KMS-11 (cell line): ENCODE results near the gene BNC2.

Source experiments
- H2AFZ ChIP-seq: fragments of 200-600 bp; sonication (generic); 2 replicates; pipeline ENCODE4 v1.6.1; 2016; ENCODE audit warnings: antibody characterized with exemption, mixed run types, low read depth
- H3K27ac ChIP-seq: fragments of 200-600 bp; sonication (generic); 2 replicates; pipeline ENCODE4 v1.6.1; 2016; ENCODE audit warnings: mild to moderate bottlenecking, mixed run types
- H3K27me3 ChIP-seq: fragments of 200-600 bp; sonication (generic); 2 replicates; pipeline ENCODE4 v1.6.1; 2017; ENCODE audit warnings: mild to moderate bottlenecking, low read depth, mixed run types, moderate library complexity; ENCODE audit not compliant: insufficient read depth
- H3K36me3 ChIP-seq: fragments of 200-600 bp; sonication (generic); 2 replicates; pipeline ENCODE4 v1.6.1; 2017; ENCODE audit warnings: mild to moderate bottlenecking, mixed run types; ENCODE audit not compliant: insufficient read depth
- H3K4me1 ChIP-seq: fragments of 200-600 bp; sonication (generic); 2 replicates; pipeline ENCODE4 v1.6.1; 2016; ENCODE audit warnings: mild to moderate bottlenecking, low read depth, mixed run types; ENCODE audit not compliant: poor library complexity, severe bottlenecking
- H3K4me2 ChIP-seq: fragments of 200-600 bp; sonication (generic); 2 replicates; pipeline ENCODE4 v1.7.0; 2016; ENCODE audit warnings: mild to moderate bottlenecking, mixed run types
- H3K4me3 ChIP-seq: fragments of 200-600 bp; sonication (generic); IDR thresholded peaks from 2 replicates; pipeline ENCODE4 v1.6.1; 2017; ENCODE audit warnings: low read depth, low read length, mixed read lengths; ENCODE audit not compliant: insufficient read depth
- H3K79me2 ChIP-seq: fragments of 200-600 bp; sonication (generic); 2 replicates; pipeline ENCODE4 v1.6.1; 2016; ENCODE audit warnings: low read depth, mixed run types; ENCODE audit not compliant: insufficient read depth
- H3K9ac ChIP-seq: fragments of 200-600 bp; sonication (generic); 2 replicates; pipeline ENCODE4 v1.6.1; 2016; ENCODE audit warnings: mild to moderate bottlenecking, mixed run types
- H4K20me1 ChIP-seq: fragments of 200-600 bp; sonication (generic); 2 replicates; pipeline ENCODE4 v1.6.1; 2016; ENCODE audit warnings: mild to moderate bottlenecking, mixed run types; ENCODE audit not compliant: insufficient read depth
- TF ChIP-seq, protein P1 (sequence below): fragments of 200-600 bp; sonication (generic); conservative IDR thresholded peaks from 2 replicates; pipeline ENCODE4 v1.6.1; 2017; ENCODE audit warnings: low read depth, mild to moderate bottlenecking, antibody characterized with exemption, low read length, moderate library complexity, mixed read lengths

BNC2 gene

DNA sequence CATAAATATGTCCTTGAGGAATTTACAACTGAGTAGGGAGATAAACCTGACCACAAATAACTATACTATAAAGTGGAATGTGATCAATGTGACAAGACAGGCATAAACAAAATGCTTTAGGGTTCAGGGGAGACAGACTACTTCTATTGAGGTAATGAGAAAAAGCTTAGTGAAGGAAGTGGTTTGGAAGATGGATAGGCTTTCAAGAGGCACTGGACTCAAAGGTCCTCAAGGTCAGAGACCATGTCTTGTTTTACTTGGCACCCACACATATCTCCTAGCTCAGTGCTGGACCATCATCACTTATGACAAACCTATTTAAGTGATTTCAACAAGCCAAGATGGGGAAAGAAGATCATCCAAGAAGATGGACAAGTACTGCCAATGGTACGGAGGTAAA is 257.8 kb downstream of the BNC2 start:
- H3K9ac ChIP-seq, result no peak overlapping the region
- H3K4me2 ChIP-seq, result no peak overlapping the region
- H3K36me3 ChIP-seq, result no peaks in the 10 kb centered on the region
- H2AFZ ChIP-seq, result no peak overlapping the region
- H3K27ac ChIP-seq, result no peak overlapping the region
- no peaks in the 10 kb centered on the region for H3K4me1 ChIP-seq
- H3K4me3 ChIP-seq, result no peak overlapping the region
- H4K20me1 ChIP-seq, result no peaks in the 10 kb centered on the region
- TF ChIP-seq, protein P1, sequence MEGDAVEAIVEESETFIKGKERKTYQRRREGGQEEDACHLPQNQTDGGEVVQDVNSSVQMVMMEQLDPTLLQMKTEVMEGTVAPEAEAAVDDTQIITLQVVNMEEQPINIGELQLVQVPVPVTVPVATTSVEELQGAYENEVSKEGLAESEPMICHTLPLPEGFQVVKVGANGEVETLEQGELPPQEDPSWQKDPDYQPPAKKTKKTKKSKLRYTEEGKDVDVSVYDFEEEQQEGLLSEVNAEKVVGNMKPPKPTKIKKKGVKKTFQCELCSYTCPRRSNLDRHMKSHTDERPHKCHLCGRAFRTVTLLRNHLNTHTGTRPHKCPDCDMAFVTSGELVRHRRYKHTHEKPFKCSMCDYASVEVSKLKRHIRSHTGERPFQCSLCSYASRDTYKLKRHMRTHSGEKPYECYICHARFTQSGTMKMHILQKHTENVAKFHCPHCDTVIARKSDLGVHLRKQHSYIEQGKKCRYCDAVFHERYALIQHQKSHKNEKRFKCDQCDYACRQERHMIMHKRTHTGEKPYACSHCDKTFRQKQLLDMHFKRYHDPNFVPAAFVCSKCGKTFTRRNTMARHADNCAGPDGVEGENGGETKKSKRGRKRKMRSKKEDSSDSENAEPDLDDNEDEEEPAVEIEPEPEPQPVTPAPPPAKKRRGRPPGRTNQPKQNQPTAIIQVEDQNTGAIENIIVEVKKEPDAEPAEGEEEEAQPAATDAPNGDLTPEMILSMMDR, result no peak
- no peaks in the 10 kb centered on the region for H3K27me3 ChIP-seq
- no peaks in the 10 kb centered on the region for H3K79me2 ChIP-seq

DNA sequence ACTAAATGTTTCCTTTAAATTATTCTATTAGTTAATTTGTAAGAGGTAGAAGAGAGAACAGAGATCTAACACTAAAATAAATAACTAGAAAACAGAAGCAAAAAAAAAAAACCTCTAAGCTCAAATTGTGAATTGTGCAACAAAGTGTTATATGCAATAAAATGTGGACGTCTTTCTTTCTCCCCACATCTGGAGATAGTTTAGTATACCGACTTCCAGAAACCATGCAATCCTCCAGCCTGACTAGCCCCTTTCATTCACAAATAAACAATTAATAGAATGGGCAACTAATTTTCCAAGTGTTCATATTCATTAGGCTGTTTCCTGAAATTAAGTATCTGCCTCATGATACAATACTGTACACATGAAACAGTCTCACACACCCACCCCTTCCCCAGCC is 258.5 kb downstream of the BNC2 start:
- Histone ChIP-seq H2AFZ (no peak overlapping the region), H3K36me3 (no peaks in the 10 kb centered on the region), H3K79me2 (no peaks in the 10 kb centered on the region), H3K9ac (no peak overlapping the region), H3K4me2 (no peak overlapping the region), H3K27ac (no peak overlapping the region), H3K27me3 (no peaks in the 10 kb centered on the region), H4K20me1 (no peaks in the 10 kb centered on the region), H3K4me3 (no peak overlapping the region), H3K4me1 (no peaks in the 10 kb centered on the region)
- TF ChIP-seq, protein P1, result no peak

DNA sequence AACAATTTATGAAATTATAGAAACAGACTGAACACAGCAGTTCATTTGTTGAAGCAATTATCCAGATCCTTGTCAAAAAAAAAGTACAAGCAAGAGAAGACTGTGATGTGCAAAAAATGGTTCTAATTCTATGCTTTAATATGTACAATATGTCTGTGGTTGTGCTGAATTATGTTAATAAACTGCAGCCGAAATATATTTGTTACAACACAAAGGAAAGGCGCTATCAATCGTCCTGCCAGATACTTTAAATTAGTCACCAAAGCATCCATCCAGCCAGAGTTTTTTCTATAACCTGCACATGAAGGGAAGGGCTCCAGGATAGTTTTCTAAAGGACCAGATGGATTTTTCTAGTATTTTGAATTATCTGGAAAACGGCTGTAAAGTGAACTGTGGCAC is 259.5 kb downstream of the BNC2 start:
- Histone ChIP-seq H3K4me3 (no peak overlapping the region), H3K4me2 (no peak overlapping the region), H2AFZ (no peak overlapping the region), H3K27ac (no peak overlapping the region), H3K79me2 (no peaks in the 10 kb centered on the region), H3K9ac (no peak overlapping the region), H4K20me1 (no peaks in the 10 kb centered on the region), H3K4me1 (no peaks in the 10 kb centered on the region), H3K36me3 (no peaks in the 10 kb centered on the region), H3K27me3 (no peaks in the 10 kb centered on the region)
- TF ChIP-seq, protein P1, result no peak

DNA sequence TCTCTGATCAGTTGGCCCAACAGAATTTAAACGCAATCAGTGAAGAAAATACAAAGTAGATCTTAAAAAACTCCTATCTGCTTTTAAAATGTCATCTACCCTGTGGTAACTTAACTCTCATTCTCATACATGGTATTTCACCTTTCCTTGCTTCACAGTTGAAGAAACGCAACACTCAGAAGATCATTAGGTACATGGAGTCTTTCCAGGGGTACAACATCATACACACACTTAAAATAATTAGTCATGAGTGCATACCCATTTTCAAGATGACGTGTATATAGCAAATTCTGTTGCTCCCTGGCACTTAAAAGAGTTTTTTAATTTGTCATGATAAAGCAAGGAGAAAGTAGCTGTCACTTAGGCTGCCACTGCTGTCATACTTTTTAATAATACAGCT is 259.9 kb downstream of the BNC2 start:
- no peaks in the 10 kb centered on the region for H4K20me1 ChIP-seq
- H3K27me3 ChIP-seq, result no peaks in the 10 kb centered on the region
- H2AFZ ChIP-seq, result no peak overlapping the region
- no peak overlapping the region for H3K4me3 ChIP-seq
- TF ChIP-seq, protein P1, result no peak
- H3K36me3 ChIP-seq, result no peaks in the 10 kb centered on the region
- no peaks in the 10 kb centered on the region for H3K4me1 ChIP-seq
- H3K79me2 ChIP-seq, result no peaks in the 10 kb centered on the region
- no peak overlapping the region for H3K4me2 ChIP-seq
- H3K27ac ChIP-seq, result no peak overlapping the region
- H3K9ac ChIP-seq, result no peak overlapping the region

DNA sequence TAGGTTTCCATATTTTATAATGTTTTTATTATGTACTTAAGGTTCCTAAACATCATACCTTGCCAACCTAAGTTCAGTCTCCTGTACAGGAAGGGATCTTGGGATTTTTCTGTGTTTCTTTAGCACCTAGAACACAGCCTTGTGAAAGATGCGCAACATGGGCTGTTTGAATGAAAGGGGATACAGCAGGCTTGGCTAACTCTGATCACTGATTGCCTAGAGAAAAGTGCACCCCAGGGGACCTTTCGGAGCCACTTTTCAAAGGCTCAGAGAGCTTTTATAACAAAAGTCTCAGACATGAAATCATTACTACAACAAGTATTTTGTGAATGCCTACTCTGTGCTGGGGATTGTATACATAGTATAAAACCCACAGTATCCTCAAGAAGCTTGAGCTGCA is 261.6 kb downstream of the BNC2 start:
- no peaks in the 10 kb centered on the region for H3K4me1 ChIP-seq
- TF ChIP-seq, protein P1, result no peak
- H2AFZ ChIP-seq, result no peak overlapping the region
- no peaks in the 10 kb centered on the region for H3K36me3 ChIP-seq
- H3K4me3 ChIP-seq, result no peak overlapping the region
- H3K9ac ChIP-seq, result no peak overlapping the region
- H3K27ac ChIP-seq, result no peak overlapping the region
- H4K20me1 ChIP-seq, result no peaks in the 10 kb centered on the region
- no peaks in the 10 kb centered on the region for H3K79me2 ChIP-seq
- no peak overlapping the region for H3K4me2 ChIP-seq
- H3K27me3 ChIP-seq, result no peaks in the 10 kb centered on the region
